Esophagus (tissue), 2 donors: ENCODE data around the gene USP2. TPM values are rescaled to one million over a fixed set of nuclear protein-coding genes. Genes with fewer than 3 reads are reported as not detected.
A peak's percentile ranks its signal among the peaks of the same experiment; 100 is the strongest.

Experiments used
- H3K27ac ChIP-seq, 2 donors: one replicate each; pipeline ENCODE4 v1.5.1; 2013; ENCODE audit warnings: low read depth in 2 of 2, mild to moderate bottlenecking in 2 of 2, inconsistent platforms in 1 of 2, low read length in 1 of 2, moderate library complexity in 1 of 2
- H3K27me3 ChIP-seq, 2 donors: one replicate each; pipeline ENCODE4 v1.6.1; 2013; ENCODE audit warnings: low read length in 2 of 2, control low read depth in 1 of 2, mild to moderate bottlenecking in 1 of 2; ENCODE audit not compliant: insufficient read depth in 2 of 2, control insufficient read depth in 1 of 2
- H3K36me3 ChIP-seq, 2 donors: one replicate each; pipeline ENCODE4 v1.6.1; 2013; ENCODE audit warnings: low read length in 1 of 2; ENCODE audit not compliant: control insufficient read depth in 2 of 2, insufficient read depth in 2 of 2
- H3K4me1 ChIP-seq, 2 donors: one replicate each; pipeline ENCODE4 v1.6.1; 2013; ENCODE audit warnings: low read length in 1 of 2; ENCODE audit not compliant: control insufficient read depth in 2 of 2, insufficient read depth in 2 of 2
- H3K4me3 ChIP-seq, 2 donors: one replicate each; pipeline ENCODE4 v1.5.1; 2013; ENCODE audit warnings: low read length in 2 of 2, mild to moderate bottlenecking in 2 of 2, low read depth in 1 of 2, moderate library complexity in 1 of 2
- H3K9me3 ChIP-seq, 2 donors: one replicate each; pipeline ENCODE4 v1.6.1; 2013; ENCODE audit warnings: mild to moderate bottlenecking in 2 of 2, low read depth in 1 of 2, low read length in 1 of 2, moderate library complexity in 1 of 2; ENCODE audit not compliant: control insufficient read depth in 2 of 2, insufficient read depth in 1 of 2
- whole genome bisulfite sequencing, 2 donors: extraction: QIAGEN DNeasy Blood & Tissue Kit; methylation state at CpG; one replicate each; pipeline ENCODE4 v1.1.7; 2013; 5-methylcytosine and 5-hydroxymethylcytosine counted together
- polyA plus RNA-seq, 2 donors: library from polyadenylated mRNA; stranded (reverse); fragments of 200-250 nt; gene quantifications; one replicate each; pipeline ENCODE4 v1.2.3, GENCODE V29; 2013
- donor health status: healthy with polysubstance abuse.
- donor health status: Bipolar disorder and iron deficiency.

USP2 gene
- polyA plus RNA-seq, 2 donors: 2.1 to 4.9 TPM

DNA sequence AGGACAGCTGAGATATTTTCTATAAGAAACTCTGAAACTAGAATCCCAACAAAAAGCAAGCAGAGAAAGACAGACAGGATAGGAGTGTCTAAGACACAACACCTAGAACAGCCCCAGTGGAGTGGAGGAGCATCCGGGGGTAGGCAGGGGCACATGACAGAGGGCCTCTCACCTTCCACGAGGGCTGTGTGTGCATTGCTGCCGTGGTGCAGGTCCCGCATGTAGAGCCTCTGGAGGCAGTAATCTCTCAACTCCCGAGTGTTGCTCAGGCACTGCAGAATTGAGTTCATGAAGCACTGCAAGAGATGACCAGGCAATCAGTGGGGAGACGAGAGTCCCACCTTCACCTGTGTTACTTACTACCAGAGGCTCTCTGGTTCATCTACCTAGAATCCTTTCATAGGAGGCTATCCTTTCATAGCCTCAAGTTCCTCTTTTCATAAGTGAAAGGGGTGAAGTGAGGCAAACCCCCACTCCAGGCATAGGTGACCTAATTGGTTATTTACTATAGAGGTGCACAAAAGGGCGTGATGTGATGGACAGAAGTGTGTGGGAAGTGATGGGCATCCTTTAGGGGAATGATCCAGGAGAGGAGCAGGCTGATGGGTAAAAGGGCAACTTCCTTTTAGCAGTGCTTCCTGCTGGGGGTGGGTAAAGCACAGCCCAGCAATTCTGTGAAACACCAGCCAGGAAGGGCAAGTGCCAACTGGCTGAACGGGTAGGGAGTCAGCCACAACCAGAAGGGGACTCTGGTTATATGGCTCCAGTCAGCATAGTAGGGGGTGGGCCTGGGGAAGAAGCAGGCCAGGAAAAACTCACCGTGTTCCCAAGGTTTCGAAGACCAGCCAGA lies 21.9 kb downstream of the USP2 start:
- Histone ChIP-seq H3K4me1 (peaks cover 5 to 19% of the 10 kb centered on the region in 2 donors), H3K27ac (peak overlapping the region in 1 of 2 donors; percentile 48), H3K9me3 (no peaks in the 10 kb centered on the region), H3K4me3 (no peak overlapping the region), H3K36me3 (peaks cover 0 to 5% of the 10 kb centered on the region in 2 donors), H3K27me3 (no peaks in the 10 kb centered on the region)
- WGBS, 2 donors: 75 to 79% methylated on average over 10 of the region's 10 CpGs

DNA sequence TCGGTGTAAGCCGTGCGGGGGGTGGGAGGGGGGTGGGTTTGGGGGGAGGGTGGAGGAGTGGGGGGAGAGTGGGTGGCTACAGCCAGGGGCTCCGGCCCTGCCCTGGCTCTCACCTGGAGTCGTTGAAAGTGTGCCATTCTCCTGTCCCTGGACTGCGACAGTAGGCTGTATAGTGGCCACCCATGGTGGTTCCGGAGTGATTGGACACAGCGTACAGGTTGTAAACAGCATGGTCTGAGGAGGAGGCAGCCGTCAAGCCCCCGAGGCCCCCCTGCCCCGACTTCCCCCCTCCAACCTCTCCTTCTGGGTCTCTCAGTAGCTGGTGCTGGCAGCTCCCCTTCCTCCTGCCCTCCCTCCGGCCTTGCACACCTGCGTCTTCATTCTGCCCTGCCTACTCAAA lies 24.4 kb downstream of the USP2 start:
- peak overlapping the region; percentile 26 to 59 for H3K27ac ChIP-seq
- WGBS, 2 donors: 42 to 58% methylated on average over 10 to 13 of the region's 13 CpGs
- H3K36me3 ChIP-seq: peaks cover 0 to 5% of the 10 kb centered on the region in 2 donors
- no peaks in the 10 kb centered on the region for H3K27me3 ChIP-seq
- peaks cover 5 to 8% of the 10 kb centered on the region in 2 donors for H3K4me1 ChIP-seq
- peak overlapping the region in 1 of 2 donors; percentile 49 for H3K4me3 ChIP-seq
- H3K9me3 ChIP-seq: no peaks in the 10 kb centered on the region

DNA sequence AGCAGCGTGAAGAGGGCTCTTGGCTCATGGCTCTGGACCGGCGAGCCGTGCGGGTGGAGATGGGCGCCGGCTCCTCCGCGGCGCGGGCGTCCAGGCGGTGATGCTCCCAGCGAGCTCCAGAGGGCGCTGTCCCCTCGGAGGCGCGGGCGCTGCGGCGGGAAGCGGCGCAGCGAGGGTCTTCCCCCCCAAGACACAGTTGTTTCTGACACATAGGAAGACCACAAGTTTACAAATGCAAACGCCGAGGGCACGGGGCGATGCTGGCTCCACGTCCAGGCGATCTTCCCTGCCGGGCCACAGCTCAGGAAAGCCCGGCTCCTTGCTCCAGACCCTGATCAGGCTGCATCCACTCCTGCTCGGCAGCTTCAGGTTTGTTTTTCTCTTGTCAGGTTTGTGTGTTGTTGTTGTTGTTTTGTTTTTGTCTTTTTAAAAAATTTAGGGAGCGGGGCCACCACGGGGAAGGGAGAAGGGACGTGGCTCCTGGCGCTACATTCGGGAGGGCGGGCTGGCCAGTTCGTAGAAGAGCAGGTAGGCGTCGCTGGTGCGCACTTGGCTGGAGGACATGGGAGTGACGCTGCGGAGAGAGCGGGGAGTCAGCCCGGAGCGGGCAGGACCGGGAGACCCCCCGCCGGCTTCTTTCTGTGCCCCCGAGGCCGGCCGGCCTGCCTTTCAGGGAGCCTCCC lies 25.0 kb downstream of the USP2 start:
- Histone ChIP-seq H3K27me3 (no peaks in the 10 kb centered on the region), H3K4me3 (peak overlapping the region; percentile 49 to 51), H3K4me1 (peaks cover 5 to 8% of the 10 kb centered on the region in 2 donors), H3K27ac (peak overlapping the region; percentile 42 to 59), H3K36me3 (peaks cover 0 to 5% of the 10 kb centered on the region in 2 donors), H3K9me3 (no peaks in the 10 kb centered on the region)
- WGBS, 2 donors: 2 to 12% methylated on average over 48 to 54 of the region's 54 CpGs

DNA sequence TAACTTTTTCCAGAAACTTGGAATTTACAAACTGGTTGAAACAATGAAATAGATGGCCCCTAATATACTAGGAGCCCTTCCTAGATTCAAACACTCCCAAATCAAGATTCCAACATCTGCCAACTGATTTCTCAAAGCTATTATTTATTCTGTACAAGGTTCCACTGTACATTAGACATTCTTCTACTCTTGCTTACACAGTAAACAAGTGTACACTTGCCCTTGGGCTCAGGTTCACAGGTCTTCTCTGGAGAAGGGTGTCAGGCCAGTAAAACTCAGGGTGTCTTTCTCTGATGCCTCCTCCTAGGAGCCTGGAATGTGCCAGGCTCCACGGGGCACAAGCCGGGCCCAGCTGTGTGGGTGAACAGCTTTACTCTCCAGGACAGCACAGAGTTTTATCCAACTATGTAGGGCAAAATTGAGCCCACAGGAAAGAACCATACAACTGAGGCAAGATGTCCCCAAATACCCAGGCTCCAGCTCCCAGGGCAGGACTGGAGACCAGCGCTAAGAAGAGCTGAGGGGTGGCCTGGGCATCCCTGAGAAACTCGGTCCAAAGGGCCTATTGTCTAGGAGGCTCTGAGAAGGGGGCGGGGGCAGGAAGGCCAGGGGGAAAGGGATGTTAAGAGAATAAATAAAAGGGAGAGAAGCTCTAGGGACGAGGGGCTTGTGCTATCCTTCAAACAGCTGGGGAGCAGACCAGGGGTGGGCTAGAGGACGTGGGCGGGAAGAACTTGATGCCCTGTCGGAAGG lies 26.2 kb downstream of the USP2 start:
- Histone ChIP-seq H3K27ac (no peak overlapping the region), H3K9me3 (no peaks in the 10 kb centered on the region), H3K4me3 (no peak overlapping the region), H3K36me3 (peaks cover 0 to 5% of the 10 kb centered on the region in 2 donors), H3K27me3 (no peaks in the 10 kb centered on the region), H3K4me1 (peaks cover 4 to 5% of the 10 kb centered on the region in 2 donors)
- 58 to 67% methylated on average over 9 of the region's 9 CpGs for WGBS, 2 donors

DNA sequence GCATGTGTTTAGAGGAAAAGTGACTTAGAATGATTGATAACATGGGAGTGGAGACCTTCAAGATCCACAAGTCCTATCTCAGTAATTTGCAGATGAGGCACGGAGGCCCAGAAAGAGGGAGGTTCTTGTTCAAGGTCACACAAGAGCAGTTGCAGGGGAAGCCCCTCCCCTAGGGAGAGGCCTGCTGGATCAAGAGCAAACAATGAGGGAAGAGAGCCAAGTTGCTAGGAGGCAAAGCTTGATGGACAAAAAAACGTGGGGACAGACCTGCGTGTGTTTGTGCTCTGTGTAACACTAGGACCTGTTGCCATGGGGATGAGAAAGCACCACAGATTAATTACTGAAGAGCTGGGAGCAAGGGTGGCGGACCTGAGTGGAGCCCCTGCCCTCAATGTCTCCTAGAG lies 28.6 kb downstream of the USP2 start:
- WGBS, 2 donors: 19 to 25% methylated on average over 4 of the region's 4 CpGs
- H3K36me3 ChIP-seq: no peaks in the 10 kb centered on the region
- peak overlapping the region in 1 of 2 donors; percentile 54 for H3K27ac ChIP-seq
- peaks cover 4 to 5% of the 10 kb centered on the region in 2 donors for H3K4me1 ChIP-seq
- no peaks in the 10 kb centered on the region for H3K27me3 ChIP-seq
- H3K4me3 ChIP-seq: no peak overlapping the region
- no peaks in the 10 kb centered on the region for H3K9me3 ChIP-seq

DNA sequence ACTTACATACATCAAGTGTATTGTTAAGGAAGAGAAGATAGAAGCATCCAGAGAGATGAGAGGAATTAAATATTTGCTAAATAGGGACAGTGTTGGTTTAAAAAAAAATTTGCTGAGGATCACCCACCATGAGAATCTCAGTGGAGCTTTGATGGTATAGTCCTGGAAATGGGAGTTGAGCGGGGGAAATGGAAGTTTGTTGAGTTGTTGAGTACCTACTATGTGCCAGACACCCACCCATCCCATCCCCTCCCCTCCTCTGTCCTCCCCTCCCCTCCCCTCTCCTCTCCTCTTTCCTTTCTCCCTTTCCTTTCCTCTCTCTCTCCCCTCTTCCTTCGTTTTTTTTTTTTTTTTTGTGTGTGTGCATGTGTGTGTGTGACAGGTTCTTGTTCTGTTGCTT lies 30.3 kb downstream of the USP2 start:
- Histone ChIP-seq H3K27me3 (no peaks in the 10 kb centered on the region), H3K27ac (no peak overlapping the region), H3K4me3 (no peak overlapping the region), H3K4me1 (peaks cover 0 to 4% of the 10 kb centered on the region in 2 donors), H3K36me3 (no peaks in the 10 kb centered on the region), H3K9me3 (no peaks in the 10 kb centered on the region)
- WGBS, 2 donors: 58 to 76% methylated on average over 2 of the region's 2 CpGs

DNA sequence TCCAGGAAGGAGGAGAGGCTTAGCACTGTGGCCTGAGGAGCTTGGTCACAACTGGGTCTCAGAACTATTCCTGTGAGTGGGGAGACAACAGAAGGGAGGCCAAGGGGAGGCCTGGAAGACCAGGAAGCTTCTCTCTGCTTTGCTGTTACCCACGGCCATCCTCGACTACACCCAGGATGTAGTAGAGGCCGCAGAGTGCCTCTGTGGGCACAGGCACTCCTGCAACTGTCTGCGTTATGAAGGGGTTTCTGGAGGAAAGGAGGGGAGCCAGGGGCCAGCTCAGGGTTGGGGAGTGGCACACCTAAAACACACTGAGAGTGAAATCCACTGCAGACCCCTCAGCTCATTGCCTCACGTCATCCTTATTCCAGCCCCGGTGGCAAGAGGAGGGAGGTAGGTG lies 31.2 kb downstream of the USP2 start:
- peaks cover 0 to 3% of the 10 kb centered on the region in 2 donors for H3K4me1 ChIP-seq
- no peaks in the 10 kb centered on the region for H3K27me3 ChIP-seq
- no peaks in the 10 kb centered on the region for H3K36me3 ChIP-seq
- WGBS, 2 donors: 75 to 80% methylated on average over 6 of the region's 6 CpGs
- H3K4me3 ChIP-seq: no peak overlapping the region
- H3K9me3 ChIP-seq: no peaks in the 10 kb centered on the region
- H3K27ac ChIP-seq: no peak overlapping the region

DNA sequence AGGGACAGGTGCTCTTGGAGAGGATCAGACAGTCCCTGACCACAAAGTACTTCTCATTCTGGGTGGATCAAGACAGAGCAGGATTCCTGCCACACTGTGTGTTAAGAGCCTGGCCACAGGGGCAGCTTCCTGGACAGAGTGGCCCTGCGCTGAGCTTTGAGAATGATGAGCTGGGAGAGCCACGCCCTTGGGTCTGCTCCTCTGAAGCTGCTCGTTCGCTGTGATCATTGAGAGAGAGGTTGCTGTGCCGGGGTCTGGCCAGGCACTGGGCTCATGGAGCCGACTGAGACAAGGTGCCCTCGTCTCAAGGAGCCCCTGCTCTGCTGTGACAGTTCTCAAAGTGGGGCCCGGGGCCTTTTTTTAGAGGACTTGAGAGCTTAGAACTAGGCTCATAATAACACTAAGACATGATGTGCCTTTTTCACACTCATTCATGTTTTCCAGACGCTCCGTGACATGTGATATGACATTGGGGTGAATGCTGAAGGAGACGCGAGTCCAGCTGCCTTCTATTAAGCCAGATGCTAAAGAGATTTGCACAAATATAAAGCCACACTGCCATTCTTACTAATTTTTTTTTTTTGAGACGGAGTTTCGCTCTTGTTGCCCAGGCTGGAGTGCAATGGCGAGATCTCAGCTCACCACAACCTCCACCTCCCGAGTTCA lies 33.4 kb downstream of the USP2 start:
- no peaks in the 10 kb centered on the region for H3K36me3 ChIP-seq
- no peaks in the 10 kb centered on the region for H3K27me3 ChIP-seq
- H3K27ac ChIP-seq: no peak overlapping the region
- no peaks in the 10 kb centered on the region for H3K4me1 ChIP-seq
- no peaks in the 10 kb centered on the region for H3K9me3 ChIP-seq
- no peak overlapping the region for H3K4me3 ChIP-seq
- 75 to 76% methylated on average over 16 of the region's 16 CpGs for WGBS, 2 donors

DNA sequence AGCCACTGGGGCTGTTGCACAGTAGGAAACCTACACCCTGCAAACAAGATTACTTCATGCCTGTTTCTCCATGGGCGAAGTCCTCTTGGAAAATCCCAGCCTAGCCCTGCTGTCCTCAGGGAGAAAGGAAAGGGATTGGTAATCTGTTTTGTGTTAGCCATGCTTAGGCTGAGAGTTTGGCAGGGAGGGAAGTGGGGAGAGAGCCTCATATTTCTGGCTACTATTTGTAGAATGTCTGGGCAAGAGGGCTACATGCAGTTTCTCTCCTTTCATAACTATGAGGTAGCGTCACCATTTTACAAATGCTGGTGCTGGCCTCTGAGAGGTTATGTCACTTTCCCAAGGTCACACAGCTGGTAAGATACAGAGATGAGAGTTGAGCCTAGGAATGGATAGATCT lies 34.2 kb downstream of the USP2 start:
- WGBS, 2 donors: 74 to 79% methylated on average over 2 of the region's 2 CpGs
- no peak overlapping the region for H3K27ac ChIP-seq
- H3K36me3 ChIP-seq: no peaks in the 10 kb centered on the region
- no peaks in the 10 kb centered on the region for H3K9me3 ChIP-seq
- H3K4me3 ChIP-seq: no peak overlapping the region
- H3K27me3 ChIP-seq: no peaks in the 10 kb centered on the region
- no peaks in the 10 kb centered on the region for H3K4me1 ChIP-seq
